Neural cell (in vitro differentiated cells): ENCODE measurements around the gene ADCY1.

Source experiments
- CTCF ChIP-seq: fragments of 450-650 bp; IDR thresholded peaks from 2 replicates; pipeline ENCODE4 v1.5.1; 2014; ENCODE audit warnings: antibody characterized with exemption, mild to moderate bottlenecking, moderate library complexity; ENCODE audit not compliant: poor library complexity, severe bottlenecking
- EP300 ChIP-seq: fragments of 450-650 bp; conservative IDR thresholded peaks from 2 replicates; pipeline ENCODE4 v1.6.1; 2014; ENCODE audit warnings: antibody characterized with exemption, mild to moderate bottlenecking, moderate library complexity; ENCODE audit not compliant: poor library complexity, severe bottlenecking
- EZH2 ChIP-seq: fragments of 200-600, 300-800 bp; shearing (Covaris generic), sonication (generic); IDR thresholded peaks from 2 replicates; pipeline ENCODE4 v1.6.1; 2014; ENCODE audit warnings: antibody characterized with exemption, low read length, borderline replicate concordance, mild to moderate bottlenecking; ENCODE audit not compliant: insufficient read depth, poor library complexity, severe bottlenecking
- MXI1 ChIP-seq: fragments of 450-650 bp; conservative IDR thresholded peaks from 2 replicates; pipeline ENCODE4 v1.6.1; 2014; ENCODE audit warnings: antibody characterized with exemption, mild to moderate bottlenecking; ENCODE audit not compliant: poor library complexity, severe bottlenecking
- POLR2AphosphoS5 ChIP-seq: IDR thresholded peaks from 2 replicates; pipeline ENCODE4 v1.6.1; 2012
- RAD21 ChIP-seq: fragments of 450-650 bp; conservative IDR thresholded peaks from 2 replicates; pipeline ENCODE4 v1.6.1; 2014; ENCODE audit warnings: antibody characterized with exemption, mild to moderate bottlenecking, moderate library complexity
- SMC3 ChIP-seq: fragments of 450-650 bp; conservative IDR thresholded peaks from 2 replicates; pipeline ENCODE4 v1.6.1; 2014; ENCODE audit warnings: antibody characterized with exemption, mild to moderate bottlenecking, moderate library complexity; ENCODE audit not compliant: poor library complexity
- TAF1 ChIP-seq: IDR thresholded peaks from 2 replicates; pipeline ENCODE4 v1.6.1; 2012; ENCODE audit warnings: low read depth

GRCh38 chr7:45601094-45601493 is 26.9 kb downstream of the ADCY1 start:
- TF ChIP-seq EZH2 (no peak), TAF1 (no peak), EP300 (no peak), RAD21 (no peak), SMC3 (no peak), CTCF (no peak), POLR2AphosphoS5 (no peak), MXI1 (no peak)
